H9 (cell line): Measurements from ENCODE around the gene NSG1. TPM values are rescaled to one million over a fixed set of nuclear protein-coding genes. Genes with fewer than 3 reads are reported as not detected.

Experiments used
- DNase-seq: peaks from one replicate; pipeline ENCODE4 v3.0.0-alpha.2; 2017
- H2AFZ ChIP-seq: one replicate; pipeline ENCODE4 v1.6.1; 2013; ENCODE audit warnings: mild to moderate bottlenecking, low read length, control low read depth, moderate library complexity
- H2AK5ac ChIP-seq: 2 replicates; pipeline ENCODE4 v1.6.1; 2013; ENCODE audit warnings: low read length, control low read depth, mixed read lengths; ENCODE audit not compliant: insufficient read length
- H2BK120ac ChIP-seq: one replicate; pipeline ENCODE4 v1.6.1; 2013; ENCODE audit warnings: low read depth, mild to moderate bottlenecking, low read length, control low read depth, inconsistent platforms; ENCODE audit not compliant: poor library complexity, severe bottlenecking
- H2BK12ac ChIP-seq: 2 replicates; pipeline ENCODE4 v1.6.1; 2013; ENCODE audit warnings: low read length, control low read depth, mixed read lengths, low read depth; ENCODE audit not compliant: insufficient read length
- H2BK15ac ChIP-seq: 2 replicates; pipeline ENCODE4 v1.6.1; 2013; ENCODE audit warnings: low read depth, low read length, control low read depth
- H2BK20ac ChIP-seq: one replicate; pipeline ENCODE4 v1.6.1; 2013; ENCODE audit warnings: low read depth, mild to moderate bottlenecking, low read length, control low read depth, inconsistent platforms; ENCODE audit not compliant: poor library complexity, severe bottlenecking
- H2BK5ac ChIP-seq: 2 replicates; pipeline ENCODE4 v1.6.1; 2013; ENCODE audit warnings: low read length, control low read depth, mixed read lengths; ENCODE audit not compliant: insufficient read length
- H3K14ac ChIP-seq: 2 replicates; pipeline ENCODE4 v1.6.1; 2013; ENCODE audit warnings: low read length, control low read depth; ENCODE audit not compliant: insufficient read depth
- H3K18ac ChIP-seq: 2 replicates; pipeline ENCODE4 v1.6.1; 2013; ENCODE audit warnings: low read depth, mild to moderate bottlenecking, mixed read lengths, low read length, control low read depth; ENCODE audit not compliant: insufficient read length
- H3K23ac ChIP-seq: 2 replicates; pipeline ENCODE4 v1.6.1; 2013; ENCODE audit warnings: low read length, control low read depth, mixed read lengths, low read depth; ENCODE audit not compliant: insufficient read length
- H3K23me2 ChIP-seq: 2 replicates; pipeline ENCODE4 v1.6.1; 2013; ENCODE audit warnings: low read depth, mild to moderate bottlenecking, mixed read lengths, low read length, control low read depth; ENCODE audit not compliant: insufficient read length, poor library complexity, severe bottlenecking
- H3K27ac ChIP-seq: 2 replicates; pipeline ENCODE4 v1.5.1; 2013; ENCODE audit warnings: low read length, control low read depth, mixed read lengths, low read depth; ENCODE audit not compliant: insufficient read length
- H3K27me3 ChIP-seq: 2 replicates; pipeline ENCODE4 v1.6.1; 2013; ENCODE audit warnings: low read length, control low read depth, inconsistent platforms; ENCODE audit not compliant: insufficient read depth
- H3K4ac ChIP-seq: 2 replicates; pipeline ENCODE4 v1.6.1; 2013; ENCODE audit warnings: low read depth, mild to moderate bottlenecking, control low read depth, inconsistent platforms, low read length, moderate library complexity
- H3K4me1 ChIP-seq: 2 replicates; pipeline ENCODE4 v1.6.1; 2013; ENCODE audit warnings: low read length, control low read depth, inconsistent platforms; ENCODE audit not compliant: insufficient read depth
- H3K4me2 ChIP-seq: 2 replicates; pipeline ENCODE4 v1.6.1; 2013; ENCODE audit warnings: low read length, control low read depth, mixed read lengths; ENCODE audit not compliant: insufficient read length, insufficient read depth
- H3K56ac ChIP-seq: 2 replicates; pipeline ENCODE4 v1.6.1; 2013; ENCODE audit warnings: low read depth, mild to moderate bottlenecking, mixed read lengths, low read length, control low read depth; ENCODE audit not compliant: insufficient read length
- H3K79me1 ChIP-seq: 2 replicates; pipeline ENCODE4 v1.6.1; 2013; ENCODE audit warnings: low read depth, mild to moderate bottlenecking, moderate library complexity, low read length, control low read depth, inconsistent platforms; ENCODE audit not compliant: insufficient read depth, poor library complexity, severe bottlenecking
- H3K79me2 ChIP-seq: 2 replicates; pipeline ENCODE4 v1.6.1; 2013; ENCODE audit warnings: low read length, control low read depth, inconsistent platforms; ENCODE audit not compliant: insufficient read depth
- H3K9ac ChIP-seq: 2 replicates; pipeline ENCODE4 v1.6.1; 2013; ENCODE audit warnings: low read length, control low read depth, mixed read lengths; ENCODE audit not compliant: insufficient read length; ENCODE audit errors: extremely low read depth
- H3K9me3 ChIP-seq: one replicate; pipeline ENCODE4 v1.6.1; 2013; ENCODE audit warnings: low read depth, low read length, inconsistent platforms; ENCODE audit not compliant: control insufficient read depth
- H3T11ph ChIP-seq: one replicate; pipeline ENCODE4 v1.6.1; 2013; ENCODE audit warnings: mild to moderate bottlenecking, low read length, control low read depth, inconsistent platforms
- H4K20me1 ChIP-seq: one replicate; pipeline ENCODE4 v1.6.1; 2013; ENCODE audit not compliant: control insufficient read depth, insufficient read length, insufficient read depth
- H4K5ac ChIP-seq: 2 replicates; pipeline ENCODE4 v1.6.1; 2013; ENCODE audit warnings: low read depth, mild to moderate bottlenecking, mixed read lengths, low read length, control low read depth; ENCODE audit not compliant: insufficient read length
- H4K8ac ChIP-seq: replicated peaks from 2 replicates; pipeline ENCODE4 v1.6.1; 2013; ENCODE audit warnings: low read length, control low read depth, mixed read lengths, low read depth; ENCODE audit not compliant: insufficient read length
- H4K91ac ChIP-seq: 2 replicates; pipeline ENCODE4 v1.6.1; 2013; ENCODE audit warnings: low read depth, mild to moderate bottlenecking, moderate library complexity, mixed read lengths, low read length, control low read depth; ENCODE audit not compliant: insufficient read length
- H3K27ac Mint-ChIP-seq, 3 experiments: 2 replicates in 2 of 3; 3 replicates in 1 of 3; pipeline ENCODE4 v1.8.0; 2020 to 2021; ENCODE audit warnings: mixed read lengths in 3 of 3, mild to moderate bottlenecking in 1 of 3, moderate library complexity in 1 of 3
- H3K27me3 Mint-ChIP-seq: 2 replicates; pipeline ENCODE4 v1.8.0; 2021; ENCODE audit warnings: low read depth, mild to moderate bottlenecking, moderate library complexity, mixed read lengths
- H3K36me3 Mint-ChIP-seq, 3 experiments: 2 replicates in 2 of 3; 3 replicates in 1 of 3; pipeline ENCODE4 v1.8.0; 2020 to 2021; ENCODE audit warnings: low read depth in 3 of 3, mixed read lengths in 3 of 3; ENCODE audit not compliant: insufficient read depth in 1 of 3
- H3K4me1 Mint-ChIP-seq, 2 experiments: 2 replicates each; pipeline ENCODE4 v1.8.0; 2020; ENCODE audit warnings: mixed read lengths in 2 of 2
- H3K4me3 Mint-ChIP-seq, 2 experiments: 2 replicates in 1 of 2; 3 replicates in 1 of 2; pipeline ENCODE4 v1.8.0; 2020 to 2021; ENCODE audit warnings: mild to moderate bottlenecking in 2 of 2, mixed read lengths in 2 of 2, moderate library complexity in 1 of 2
- H3K9me3 Mint-ChIP-seq, 2 experiments: 2 replicates in 1 of 2; 3 replicates in 1 of 2; pipeline ENCODE4 v1.8.0; 2020; ENCODE audit warnings: mild to moderate bottlenecking in 2 of 2, mixed read lengths in 2 of 2, moderate library complexity in 1 of 2
- WGBS: extraction: QIAGEN DNeasy Blood & Tissue Kit; methylation state at CpG from one replicate; pipeline ENCODE4 v1.1.7; 2013; ENCODE audit warnings: missing lambda C conversion rate, low lambda C conversion rate, mixed read lengths; ENCODE audit not compliant: insufficient read length; ENCODE audit errors: extremely low coverage; 5-methylcytosine and 5-hydroxymethylcytosine counted together
- total RNA-seq: library from RNA; stranded (reverse); gene quantifications from 2 replicates; pipeline ENCODE4 v1.2.1, GENCODE V29; 2021
- TF ChIP-seq, protein P1 (sequence below): fragments of 200-600 bp; sonication (generic); conservative IDR thresholded peaks from 3 replicates; pipeline ENCODE4 v1.8.0; 2021; ENCODE audit warnings: antibody characterized with exemption, mild to moderate bottlenecking

NSG1 gene
- total RNA-seq, 1 experiment from 2014 or later: 9.3 TPM

DNA sequence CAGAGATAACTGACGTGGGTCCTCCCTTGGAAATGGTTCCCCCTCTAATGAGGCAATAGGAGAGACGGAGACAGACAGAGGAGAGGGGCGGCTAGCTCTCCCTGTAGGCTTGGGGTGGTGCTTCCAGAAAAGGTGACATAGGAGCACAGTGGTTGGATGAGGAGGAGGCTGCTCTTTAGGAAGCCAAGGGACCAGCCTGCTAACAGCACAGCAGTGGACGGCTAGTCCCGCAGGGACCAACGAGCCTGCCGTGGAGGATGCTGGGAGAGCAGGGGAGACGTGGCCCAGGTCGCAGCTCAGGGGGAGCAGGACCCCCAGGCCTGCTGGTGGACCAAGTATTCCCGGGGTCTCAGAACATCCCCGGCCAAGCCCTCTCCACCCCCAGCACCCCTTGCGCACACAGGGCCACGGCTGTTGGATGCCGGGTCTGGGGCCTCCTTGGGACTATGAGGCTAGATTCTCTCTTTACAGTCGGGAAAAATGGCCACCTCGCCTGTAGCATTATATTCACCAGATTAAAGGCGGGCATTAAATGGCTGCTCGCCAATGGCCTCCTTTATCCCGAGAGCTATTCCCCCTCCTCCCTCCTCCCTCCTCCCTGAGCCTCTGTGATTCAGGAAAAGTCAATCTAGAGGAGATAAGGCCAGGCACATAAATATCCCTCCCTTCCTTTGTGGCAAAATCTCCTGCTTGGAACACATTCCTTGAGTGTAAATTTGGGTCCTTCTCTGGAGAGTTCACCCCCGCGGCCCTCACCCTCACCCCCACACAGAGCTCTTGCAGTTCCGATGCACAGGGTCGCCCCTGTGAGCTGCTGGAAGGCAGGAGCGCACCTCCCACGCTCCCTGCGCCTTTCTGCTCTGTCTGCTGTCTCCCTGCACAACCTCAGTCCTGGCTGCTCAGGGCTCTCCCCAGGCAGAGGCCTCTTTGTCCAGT, 30.5 kb upstream of the NSG1 start:
- Histone ChIP-seq H3K4me1 (no peaks in the 10 kb centered on the region), H3K14ac (peak overlapping the region; percentile 59), H3K27me3 (no peaks in the 10 kb centered on the region), H4K8ac (no peak overlapping the region), H3K27ac (no peak overlapping the region), H4K5ac (no peak overlapping the region), H3K4ac (no peak overlapping the region), H3T11ph (no peak overlapping the region), H3K9ac (no peak overlapping the region), H2AFZ (no peak overlapping the region), H3K23me2 (no peaks in the 10 kb centered on the region), H2BK12ac (no peak overlapping the region), H3K56ac (no peak overlapping the region), H2BK120ac (no peak overlapping the region), H3K18ac (no peak overlapping the region), H3K4me2 (no peak overlapping the region), H4K20me1 (no peaks in the 10 kb centered on the region), H3K79me2 (no peaks in the 10 kb centered on the region), H2AK5ac (no peak overlapping the region), H2BK5ac (no peak overlapping the region), H3K23ac (no peak overlapping the region), H2BK15ac (no peak overlapping the region), H3K79me1 (no peaks in the 10 kb centered on the region), H2BK20ac (no peak overlapping the region), H3K9me3 (no peaks in the 10 kb centered on the region), H4K91ac (no peak overlapping the region)
- TF ChIP-seq, protein P1, sequence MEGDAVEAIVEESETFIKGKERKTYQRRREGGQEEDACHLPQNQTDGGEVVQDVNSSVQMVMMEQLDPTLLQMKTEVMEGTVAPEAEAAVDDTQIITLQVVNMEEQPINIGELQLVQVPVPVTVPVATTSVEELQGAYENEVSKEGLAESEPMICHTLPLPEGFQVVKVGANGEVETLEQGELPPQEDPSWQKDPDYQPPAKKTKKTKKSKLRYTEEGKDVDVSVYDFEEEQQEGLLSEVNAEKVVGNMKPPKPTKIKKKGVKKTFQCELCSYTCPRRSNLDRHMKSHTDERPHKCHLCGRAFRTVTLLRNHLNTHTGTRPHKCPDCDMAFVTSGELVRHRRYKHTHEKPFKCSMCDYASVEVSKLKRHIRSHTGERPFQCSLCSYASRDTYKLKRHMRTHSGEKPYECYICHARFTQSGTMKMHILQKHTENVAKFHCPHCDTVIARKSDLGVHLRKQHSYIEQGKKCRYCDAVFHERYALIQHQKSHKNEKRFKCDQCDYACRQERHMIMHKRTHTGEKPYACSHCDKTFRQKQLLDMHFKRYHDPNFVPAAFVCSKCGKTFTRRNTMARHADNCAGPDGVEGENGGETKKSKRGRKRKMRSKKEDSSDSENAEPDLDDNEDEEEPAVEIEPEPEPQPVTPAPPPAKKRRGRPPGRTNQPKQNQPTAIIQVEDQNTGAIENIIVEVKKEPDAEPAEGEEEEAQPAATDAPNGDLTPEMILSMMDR: no peak
- Mint-ChIP-seq H3K9me3 (no peaks in the 10 kb centered on the region), H3K27ac (no peak overlapping the region; a peak in 2 of 7 replicates), H3K36me3 (no peaks in the 10 kb centered on the region), H3K4me3 (no peak overlapping the region; a peak in 1 of 5 replicates), H3K27me3 (peaks cover 21% of the 10 kb centered on the region), H3K4me1 (peaks cover 7 to 16% of the 10 kb centered on the region in 2 experiments)
- DNase-seq: no peak
- no CpG with 5 or more reads among the region's 26 CpGs for WGBS
